ENCODE data around the gene ZMYM3.

ZMYM3 gene

GRCh38 chrX:71252221-71252620 lies 1.7 kb downstream of the ZMYM3 start:
- no peak for FAIRE-seq

- FAIRE-seq, result no peak
These were observed 2.4 kb downstream of the ZMYM3 start for GRCh38 chrX:71251466-71251973.

GRCh38 chrX:71250841-71251240 lies 3.1 kb downstream of the ZMYM3 start:
- no peak for FAIRE-seq

DNA sequence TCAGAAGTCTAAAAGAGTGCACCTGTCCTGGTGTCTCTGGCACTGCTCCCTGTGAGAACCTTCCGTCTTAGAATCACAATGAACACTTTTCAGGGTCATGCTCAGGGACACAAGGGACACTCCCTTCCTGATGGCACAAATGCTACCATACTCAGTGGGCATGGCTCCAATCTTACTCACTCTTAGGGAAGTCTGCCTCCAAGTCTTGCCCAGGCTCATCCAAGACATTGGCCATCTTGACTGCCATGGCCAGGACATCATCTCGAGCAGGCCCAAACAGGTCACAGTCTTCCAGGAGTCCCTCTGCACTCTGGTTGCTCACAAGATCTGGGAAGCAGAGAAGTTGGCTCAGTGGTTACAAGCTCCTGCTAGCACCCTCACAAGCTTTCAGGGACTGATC lies 8.8 kb downstream of the ZMYM3 start:
- no peak for FAIRE-seq

DNA sequence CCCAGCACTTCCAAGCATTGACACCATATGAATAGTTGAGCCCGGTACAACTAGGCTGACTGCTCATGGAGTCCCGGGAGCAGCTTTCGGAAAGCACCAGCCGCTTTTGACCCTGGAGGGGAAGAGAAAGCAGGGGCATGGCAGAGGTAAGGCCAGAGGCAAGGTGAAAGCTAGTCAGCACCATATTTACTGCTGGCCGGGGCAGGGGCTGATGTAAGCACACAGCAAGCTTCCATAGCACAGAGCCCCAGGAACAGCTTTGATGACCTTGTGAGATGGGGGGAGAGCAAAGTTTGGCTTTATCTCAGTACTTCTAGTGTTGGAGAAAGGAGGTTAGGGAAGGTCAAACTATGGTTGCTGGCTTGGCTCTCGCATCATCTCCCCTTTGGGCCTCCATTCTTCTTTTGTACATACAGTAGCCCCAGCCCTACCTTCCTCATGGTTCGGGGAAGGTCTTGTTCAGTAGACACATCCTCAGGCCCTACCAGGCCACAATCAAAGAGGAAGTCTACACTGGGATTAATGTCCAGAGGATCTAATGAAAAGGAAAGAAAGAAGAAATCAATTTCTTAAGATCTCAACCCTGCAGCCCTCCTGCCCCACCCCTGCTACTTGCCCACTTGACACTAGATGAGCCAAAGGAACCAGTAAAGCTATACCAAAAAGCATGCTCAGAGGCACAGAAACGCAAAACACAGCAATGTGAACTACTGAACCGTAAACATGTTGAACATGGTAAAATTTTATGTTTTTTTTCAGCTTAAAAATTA lies 9.4 kb downstream of the ZMYM3 start:
- no peak for FAIRE-seq

- no peak for FAIRE-seq
These were observed 12.6 kb downstream of the ZMYM3 start for GRCh38 chrX:71241301-71241700.

- no peak for FAIRE-seq
These were observed 14.2 kb downstream of the ZMYM3 start for GRCh38 chrX:71239781-71240180.

GRCh38 chrX:71236836-71237235 lies 17.1 kb downstream of the ZMYM3 start:
- no peak for FAIRE-seq

- no peak for FAIRE-seq
These were observed 18.5 kb downstream of the ZMYM3 start for GRCh38 chrX:71235482-71235881.

DNA sequence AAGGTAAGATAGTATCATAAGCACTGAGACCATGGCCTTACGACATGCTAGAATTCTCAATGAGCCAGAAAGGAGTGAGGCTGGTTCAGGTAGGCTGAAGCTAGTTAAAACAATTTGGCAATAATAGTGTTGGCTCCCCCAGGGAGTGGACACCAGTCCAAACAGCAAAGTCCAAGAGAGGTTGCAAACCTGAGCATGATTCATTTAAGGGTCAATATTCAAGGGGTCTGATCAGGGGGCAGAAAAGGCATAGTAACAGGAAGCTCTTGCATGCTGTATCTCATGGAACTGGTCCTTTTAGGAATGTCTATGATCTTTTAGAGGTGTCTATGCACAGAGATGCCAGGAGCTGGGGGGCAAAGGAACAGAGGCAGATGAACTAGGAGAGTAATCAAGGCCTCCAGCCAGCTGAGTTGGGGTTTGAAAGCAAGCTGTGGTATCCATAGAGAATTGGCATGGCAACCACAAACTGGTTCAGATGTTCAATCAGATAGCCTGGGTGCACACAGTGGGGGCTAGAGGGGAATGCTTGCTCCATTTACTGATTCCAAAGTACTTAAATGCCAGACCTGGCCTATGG lies 25.8 kb downstream of the ZMYM3 start:
- no peak for FAIRE-seq

GRCh38 chrX:71227370-71228062 lies 26.4 kb downstream of the ZMYM3 start:
- FAIRE-seq, result no peak

GRCh38 chrX:71225676-71226075 lies 28.3 kb downstream of the ZMYM3 start:
- no peak for FAIRE-seq

DNA sequence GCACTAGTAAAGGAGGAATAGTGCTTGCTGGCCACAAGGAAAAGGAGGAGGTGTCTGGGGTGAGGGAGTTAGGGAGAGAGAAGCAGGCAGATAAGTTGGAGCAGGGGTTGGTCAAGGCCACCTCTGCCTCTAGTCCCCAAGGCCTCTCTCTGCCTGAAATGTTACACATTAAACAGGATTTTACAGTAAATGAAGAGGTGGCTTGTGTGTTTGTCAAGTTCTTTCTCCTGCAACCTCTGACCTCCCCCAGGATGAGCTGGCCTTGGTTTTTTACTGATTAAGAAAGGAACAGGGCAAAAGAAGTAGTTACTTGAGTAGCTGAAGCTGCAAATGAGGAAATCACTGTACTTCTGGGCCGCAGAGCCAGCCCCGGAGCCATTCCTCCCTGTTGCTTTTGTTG lies 28.9 kb downstream of the ZMYM3 start:
- no peak for FAIRE-seq

DNA sequence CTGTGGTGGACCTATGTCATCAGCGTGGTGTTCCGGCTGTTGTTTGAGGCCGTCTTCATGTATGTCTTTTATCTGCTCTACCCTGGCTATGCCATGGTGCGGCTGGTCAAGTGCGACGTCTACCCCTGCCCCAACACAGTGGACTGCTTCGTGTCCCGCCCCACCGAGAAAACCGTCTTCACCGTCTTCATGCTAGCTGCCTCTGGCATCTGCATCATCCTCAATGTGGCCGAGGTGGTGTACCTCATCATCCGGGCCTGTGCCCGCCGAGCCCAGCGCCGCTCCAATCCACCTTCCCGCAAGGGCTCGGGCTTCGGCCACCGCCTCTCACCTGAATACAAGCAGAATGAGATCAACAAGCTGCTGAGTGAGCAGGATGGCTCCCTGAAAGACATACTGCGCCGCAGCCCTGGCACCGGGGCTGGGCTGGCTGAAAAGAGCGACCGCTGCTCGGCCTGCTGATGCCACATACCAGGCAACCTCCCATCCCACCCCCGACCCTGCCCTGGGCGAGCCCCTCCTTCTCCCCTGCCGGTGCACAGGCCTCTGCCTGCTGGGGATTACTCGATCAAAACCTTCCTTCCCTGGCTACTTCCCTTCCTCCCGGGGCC lies 29.7 kb downstream of the ZMYM3 start:
- no peak for FAIRE-seq

GRCh38 chrX:71222929-71223328 lies 31.0 kb downstream of the ZMYM3 start, which contains the start of gene GJB1:
Gene GJB1 (plus strand): TSS chrX:71223224. CDS start chrX:71223708, 484 bp downstream.
- no peak for FAIRE-seq

- FAIRE-seq, result no peak
These were observed 32.8 kb downstream of the ZMYM3 start for GRCh38 chrX:71221145-71221544.

DNA sequence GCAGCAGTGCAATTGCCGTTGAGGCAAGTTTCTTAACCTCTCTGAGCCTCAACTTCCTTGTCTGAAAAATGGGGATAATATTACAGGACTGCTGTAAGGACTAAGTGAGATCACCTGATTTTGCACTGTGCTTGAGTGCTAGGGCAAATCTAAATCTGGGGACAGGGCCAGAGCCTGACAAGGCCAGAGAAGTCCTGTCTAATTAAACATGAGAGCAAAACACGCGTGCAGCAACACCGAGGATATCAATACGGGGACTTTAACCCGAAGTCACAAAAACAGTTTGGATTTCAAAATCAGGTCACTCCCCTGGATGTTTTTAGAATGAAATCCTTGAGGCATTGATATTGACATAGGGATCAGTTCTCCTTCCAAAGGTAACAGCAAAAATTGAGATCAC lies 36.6 kb downstream of the ZMYM3 start:
- no peak for FAIRE-seq

- no peak for FAIRE-seq
These were observed 37.5 kb downstream of the ZMYM3 start for GRCh38 chrX:71216485-71216884.

DNA sequence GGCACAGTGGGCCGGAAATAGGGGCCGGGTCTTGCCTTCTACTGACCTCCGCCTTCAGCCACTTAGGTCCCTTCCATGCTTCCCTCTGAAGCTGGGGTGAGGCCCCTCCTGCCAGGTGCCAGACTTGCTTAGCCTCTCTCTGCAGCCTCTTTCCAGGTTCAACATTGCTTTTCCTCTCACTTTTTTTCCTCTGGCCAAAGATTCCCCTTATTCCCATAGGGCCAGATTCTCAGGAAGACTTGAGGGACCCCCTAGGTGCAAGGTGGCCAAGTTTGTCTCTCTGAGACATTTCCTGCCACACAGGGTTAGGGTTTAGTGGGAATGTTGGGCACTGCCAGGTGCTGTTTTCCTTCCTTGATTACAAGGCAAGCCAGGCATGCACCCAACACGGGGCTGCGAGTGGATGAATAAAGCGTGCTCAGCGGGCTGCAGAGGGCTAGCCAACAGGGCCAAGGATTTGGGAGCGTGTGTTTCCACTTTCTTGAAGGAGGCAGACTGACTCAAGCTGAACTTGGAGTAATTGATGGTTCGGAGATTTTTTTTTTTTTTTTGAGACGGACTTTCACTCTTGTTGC lies 38.5 kb downstream of the ZMYM3 start:
- FAIRE-seq, result no peak

DNA sequence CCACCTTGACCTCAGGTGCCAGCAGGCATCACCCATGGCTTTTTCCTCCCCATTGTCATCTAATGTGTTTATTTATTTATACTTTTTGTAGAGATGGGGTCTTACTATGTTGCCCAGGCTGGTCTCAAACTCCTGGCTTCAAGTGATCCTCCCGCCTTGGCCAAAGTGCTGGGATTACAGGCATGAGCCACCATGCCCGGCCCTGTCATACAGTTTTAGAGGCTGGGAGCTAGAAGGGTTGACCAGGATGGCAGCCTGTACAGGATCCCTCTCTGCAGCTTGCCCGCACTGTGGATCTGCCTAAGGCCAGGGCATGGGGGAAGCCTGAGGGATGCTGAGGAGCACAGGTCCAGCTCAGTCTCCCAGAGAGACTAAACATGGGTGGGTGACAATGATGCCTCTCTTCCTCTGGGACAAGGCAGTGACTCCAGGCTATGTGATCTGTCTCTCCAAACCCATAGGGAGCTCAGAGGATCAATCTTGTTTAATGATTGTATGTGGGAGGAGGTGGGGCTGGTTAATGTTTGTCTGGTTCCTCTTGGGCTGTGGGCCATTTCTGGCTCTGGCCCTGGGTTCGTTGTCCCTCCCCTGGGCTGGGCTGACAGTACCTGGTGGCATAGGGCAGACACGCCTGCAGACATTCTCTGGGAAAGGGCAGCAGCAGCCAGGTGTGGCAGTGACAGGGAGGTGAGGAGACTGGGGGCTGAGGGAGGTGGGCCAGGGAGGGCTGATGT lies 39.2 kb downstream of the ZMYM3 start:
- no peak for FAIRE-seq

- no peak for FAIRE-seq
These were observed 39.8 kb downstream of the ZMYM3 start for GRCh38 chrX:71214152-71214551.

- FAIRE-seq, result no peak
These were observed 41.4 kb downstream of the ZMYM3 start for GRCh38 chrX:71212536-71212935.

Data from endometrium (tissue), 2 donors.